K562 (cell line): ENCODE measurements around the gene DOCK4. TPM values are rescaled to one million over a fixed set of nuclear protein-coding genes. Genes with fewer than 3 reads are reported as not detected.
"Not testable (repeated sequence)": the region's sequence is repeated elsewhere in the genome, so short reads cannot be mapped to it uniquely, and the experiment has no call there.

Source experiments
- ATAC-seq: fragments of 200-7000 bp; cut with Tn5 transposase; 3 replicates; pipeline ENCODE4 v1.9.1; 2020; ENCODE audit warnings: moderate library complexity
- BruUV-seq: library from RNA; stranded (reverse); fragments of 400-500 nt; replicated peaks from 2 replicates; lab custom pipeline; 2021; lab: Mats Ljungman, UMichigan
- CTCF ChIA-PET: fragments of 300-600 bp; formaldehyde crosslinking; extraction: SDS; loops from one replicate; lab custom pipeline; 2021; ENCODE audit warnings: low intra/inter-chr PET ratio; lab: Yijun Ruan, JAX
- POLR2A ChIA-PET: fragments of 300-600, 350-650 bp; sonication (Branson Sonifier 250); formaldehyde crosslinking; extraction: SDS; loops from one replicate; lab custom pipeline; 2021; ENCODE audit warnings: antibody characterized with exemption, inconsistent platforms; lab: Yijun Ruan, JAX
- DNase-seq, 4 experiments: peaks; one replicate each; pipeline versions ENCODE4 v3.0.0 to v3.0.0-alpha.2; 2011 to 2018; ENCODE audit warnings: low spot score in 3 of 4, mixed read lengths in 3 of 4; ENCODE audit errors: extremely low read depth in 1 of 4
- FAIRE-seq: peaks from 2 replicates; lab custom pipeline; 2011; peaks lifted over from hg19 to GRCh38; lab: Jason Lieb, UNC
- H2AFZ ChIP-seq: 2 replicates; pipeline ENCODE4 v1.6.0; 2011; ENCODE audit warnings: low read depth, low read length, control low read depth, inconsistent platforms
- H3K27ac ChIP-seq: fragments of 200-600 bp; 3 replicates; pipeline ENCODE4 v1.8.0; 2011; ENCODE audit warnings: low read depth, mild to moderate bottlenecking, control low read depth, inconsistent platforms, low read length, moderate library complexity, mixed read lengths; ENCODE audit errors: extremely low read depth
- H3K27me3 ChIP-seq, 2 experiments: fragments of 300-600 bp in 1 of 2; 2 replicates in 1 of 2; 3 replicates in 1 of 2; pipeline versions ENCODE4 v1.6.0 to v1.8.0; 2011; ENCODE audit warnings: inconsistent platforms in 2 of 2, low read length in 2 of 2, mild to moderate bottlenecking in 1 of 2, mixed read lengths in 1 of 2, moderate library complexity in 1 of 2; ENCODE audit not compliant: control insufficient read depth in 2 of 2, insufficient read depth in 2 of 2
- H3K36me3 ChIP-seq: fragments of 300-600 bp; 3 replicates; pipeline ENCODE4 v1.8.0; 2011; ENCODE audit warnings: mild to moderate bottlenecking, low read length, inconsistent platforms; ENCODE audit not compliant: control insufficient read depth, insufficient read depth
- H3K4me1 ChIP-seq, 2 experiments: fragments of 200-600 bp in 1 of 2; replicated peaks in 1 of 2; 2 replicates in 1 of 2; 3 replicates in 1 of 2; pipeline versions ENCODE4 v1.5.1 to v1.8.0; 2011; ENCODE audit warnings: inconsistent platforms in 2 of 2, low read length in 2 of 2, mild to moderate bottlenecking in 1 of 2, mixed read lengths in 1 of 2, moderate library complexity in 1 of 2; ENCODE audit not compliant: control insufficient read depth in 2 of 2, insufficient read depth in 2 of 2
- H3K4me2 ChIP-seq: 2 replicates; pipeline ENCODE4 v1.6.1; 2011; ENCODE audit warnings: low read length, control low read depth, inconsistent platforms, mixed read lengths; ENCODE audit not compliant: insufficient read depth
- H3K4me3 ChIP-seq: fragments of 200-600 bp; sonication (generic), shearing (Covaris generic); 2 replicates; pipeline ENCODE4 v1.5.1; 2016; ENCODE audit warnings: control low read depth, inconsistent platforms
- H3K79me2 ChIP-seq: fragments of 200-600 bp; 3 replicates; pipeline ENCODE4 v1.8.0; 2011; ENCODE audit warnings: low read length, inconsistent platforms; ENCODE audit not compliant: control insufficient read depth, insufficient read depth
- H3K9ac ChIP-seq, 2 experiments: 2 replicates each; pipeline versions ENCODE4 v1.6.0 to v1.6.1; 2011; ENCODE audit warnings: low read depth in 2 of 2, low read length in 2 of 2, control low read depth in 1 of 2, inconsistent platforms in 1 of 2, mild to moderate bottlenecking in 1 of 2, mixed read lengths in 1 of 2; ENCODE audit not compliant: insufficient read depth in 1 of 2
- H3K9me1 ChIP-seq: one replicate; pipeline ENCODE4 v1.6.0; 2011; ENCODE audit warnings: inconsistent platforms, mild to moderate bottlenecking, low read length, moderate library complexity; ENCODE audit not compliant: control insufficient read depth, insufficient read depth
- H3K9me3 ChIP-seq: replicated peaks from 2 replicates; pipeline ENCODE4 v1.5.1; 2011; ENCODE audit warnings: low read depth, low read length, inconsistent platforms; ENCODE audit not compliant: control insufficient read depth, insufficient read depth
- H4K20me1 ChIP-seq: replicated peaks from 2 replicates; pipeline ENCODE4 v1.6.1; 2011; ENCODE audit warnings: low read length, inconsistent platforms, mixed read lengths; ENCODE audit not compliant: control insufficient read depth, insufficient read depth
- E2F1 ChIP-seq: sonication (generic); formaldehyde crosslinking; IDR thresholded peaks from 2 replicates; pipeline ENCODE4 v1.8.1; 2023; ENCODE audit warnings: mild to moderate bottlenecking, missing genetic modification reagents, moderate library complexity
- HEY1 ChIP-seq: fragments of 250-450 bp; sonication (Bioruptor Pico); IDR thresholded peaks from 2 replicates; pipeline ENCODE4 v1.5.0; 2020; ENCODE audit warnings: mild to moderate bottlenecking, moderate library complexity, borderline replicate concordance
- KAT2B ChIP-seq: IDR thresholded peaks from one replicate; pipeline ENCODE4 v1.6.1; 2012; ENCODE audit warnings: low read depth, mild to moderate bottlenecking, control low read depth, inconsistent platforms, low read length, moderate library complexity
- MECOM ChIP-seq: fragments of 250-450 bp; sonication (Bioruptor Pico); IDR thresholded peaks from 2 replicates; pipeline ENCODE4 v1.8.0; 2022; ENCODE audit warnings: inconsistent platforms
- NR2C2 ChIP-seq, 2 experiments: fragments of 200-800 bp in 1 of 2; sonication (Bioruptor generic) in 1 of 2; sonication (generic) in 1 of 2; formaldehyde crosslinking in 1 of 2; IDR thresholded peaks; 2 replicates each; pipeline versions ENCODE4 v1.6.1 to v1.8.0; 2016 to 2022; ENCODE audit warnings: mild to moderate bottlenecking in 1 of 2, missing compliant biosample characterization in 1 of 2, missing genetic modification characterization in 1 of 2, missing genetic modification reagents in 1 of 2
- OTX1 ChIP-seq: fragments of 450-650 bp; formaldehyde crosslinking; IDR thresholded peaks from 2 replicates; pipeline ENCODE4 v1.4.0; 2022; ENCODE audit warnings: mild to moderate bottlenecking
- RBM25 ChIP-seq: fragments of 200-400 bp; formaldehyde crosslinking; IDR thresholded peaks from 2 replicates; pipeline ENCODE4 v1.6.1; 2018; ENCODE audit warnings: low read length, low read depth, moderate library complexity; ENCODE audit not compliant: severe bottlenecking
- TBP ChIP-seq: optimal IDR thresholded peaks from 2 replicates; pipeline ENCODE3; 2011; ENCODE audit warnings: low read depth, low read length, improper control_type of control experiment
- ZBTB26 ChIP-seq: fragments of 450-650 bp; formaldehyde crosslinking; IDR thresholded peaks from 2 replicates; pipeline ENCODE4 v1.4.0; 2022; ENCODE audit warnings: missing genetic modification characterization
- ZBTB9 ChIP-seq: fragments of 450-650 bp; formaldehyde crosslinking; IDR thresholded peaks from 2 replicates; pipeline ENCODE4 v1.4.0; 2020; ENCODE audit warnings: mild to moderate bottlenecking, moderate library complexity
- ZKSCAN1 ChIP-seq: fragments of 150-350 bp; IDR thresholded peaks from 2 replicates; pipeline ENCODE4 v1.6.1; 2016; ENCODE audit warnings: low read depth, low read length
- ZNF146 ChIP-seq: IDR thresholded peaks from one replicate; pipeline ENCODE4 v1.6.1; 2018; ENCODE audit warnings: missing compliant biosample characterization; ENCODE audit not compliant: unreplicated experiment
- WGBS: fragments of 100-300 bp; shearing (Covaris generic); methylation state at CpG from one replicate; pipeline ENCODE4 v1.1.6; 2016; ENCODE audit warnings: low coverage, mixed read lengths; ENCODE audit not compliant: insufficient coverage; ENCODE audit errors: missing lambda C conversion rate; 5-methylcytosine and 5-hydroxymethylcytosine counted together
- in situ Hi-C: fragments of 300-500 bp; cut with MboI; formaldehyde crosslinking; loops from 4 replicates; pipeline ENCODE4 v1.15.0; 2018; ENCODE audit warnings: inconsistent platforms, mixed read lengths
- intact Hi-C: fragments of 100-400 bp; cut with micrococcal nuclease; formaldehyde crosslinking; loops from 2 replicates; pipeline ENCODE4 v1.14.2; 2022
- polyA plus RNA-seq, 8 experiments: library from polyadenylated mRNA; depleted of rRNA in 4 of 8; stranded (reverse) in 5 of 8; unstranded in 3 of 8; fragments of >200 nt; fragmentation: Nextera tagmentation in 2 of 8; fragmentation: Illumina TruSeq in 1 of 8; extraction: Ambion mirVana in 2 of 8; extraction: Trizol in 1 of 8; gene quantifications; 2 replicates each; pipeline versions ENCODE4 v1.2.1 to v1.2.3, GENCODE V29; 2011 to 2014; ENCODE audit warnings: inconsistent platforms in 1 of 8, missing spikeins in 1 of 8
- total RNA-seq, 7 experiments: library from RNA; depleted of rRNA in 6 of 7; stranded (reverse); fragments of >200 nt in 6 of 7; fragmentation: Illumina TruSeq in 2 of 7; extraction: Trizol in 2 of 7; gene quantifications; 2 replicates each; pipeline versions ENCODE4 v1.2.1 to v1.2.3, GENCODE V29; 2011 to 2021; ENCODE audit warnings: low replicate concordance in 1 of 7

DOCK4 gene
- total and polyA plus RNA-seq, 9 of the 15 experiments (the other 6 are each of a cell fraction or from before 2014, with no cell fraction given) = 0.42 to 5.7 (median 2.3) TPM

GRCh38 chr7:111908673-111909072 lies 297.5 kb downstream of the DOCK4 start:
- DNase-seq, H3K9me3 ChIP-seq, H3K4me2 ChIP-seq, H3K9me1 ChIP-seq, FAIRE-seq, H3K36me3 ChIP-seq, BruUV-seq, H3K27ac ChIP-seq, POLR2A ChIA-PET, H3K4me1 ChIP-seq, H3K4me3 ChIP-seq, intact Hi-C loops, in situ Hi-C loops, H3K9ac ChIP-seq, H2AFZ ChIP-seq, H3K27me3 ChIP-seq, ATAC-seq, H3K79me2 ChIP-seq, CTCF ChIA-PET, H4K20me1 ChIP-seq: not testable (repeated sequence)
- TF ChIP-seq ZNF146 (CRISPR knock-in tag) (peak; percentile 76), RBM25 (peak; percentile 30)
- 0% methylated on average over 3 of the region's 3 CpGs for WGBS

GRCh38 chr7:111903797-111904196 lies 302.4 kb downstream of the DOCK4 start:
- in situ Hi-C loops = no loop called here
- POLR2A ChIA-PET = no interaction called here
- no TSS peak for BruUV-seq
- TF ChIP-seq MECOM (CRISPR knock-in tag) (no peak), KAT2B (no peak), TBP (no peak), ZBTB26 (no peak), OTX1 (no peak), NR2C2 (CRISPR knock-in tag; IDR thresholded peaks at IDR 0.05) (no peak), NR2C2 (tag; IDR thresholded peaks at IDR 0.05) (no peak), ZBTB9 (CRISPR knock-in tag) (no peak), ZKSCAN1 (no peak), E2F1 (CRISPR knock-in tag) (no peak), HEY1 (CRISPR knock-in tag) (no peak)

More at GRCh38 chr7:111903797-111904196, 302.4 kb downstream of the DOCK4 start:
- Histone ChIP-seq H3K9me1 (no peaks in the 10 kb centered on the region), H3K79me2 (no peaks in the 10 kb centered on the region), H3K27me3 (peaks cover 0 to 5% of the 10 kb centered on the region in 2 experiments; a peak in 1 of 5 replicates), H3K27ac (no peak overlapping the region), H4K20me1 (no peaks in the 10 kb centered on the region), H3K4me1 (no peaks in the 10 kb centered on the region), H2AFZ (no peak overlapping the region), H3K4me2 (no peak overlapping the region), H3K4me3 (no peak overlapping the region), H3K9ac (no peak overlapping the region), H3K9me3 (no peaks in the 10 kb centered on the region), H3K36me3 (no peaks in the 10 kb centered on the region)
- DNase-seq = no peak
- WGBS = 0% methylated on average over 2 of the region's 2 CpGs
- intact Hi-C loops = no loop called here
- no peak for FAIRE-seq
- CTCF ChIA-PET = no interaction called here
- ATAC-seq = no peak
